Measurements from ENCODE around the gene CACNA2D3.

Gene CACNA2D3

GRCh38 chr3:55090746-55091145 lies 968.4 kb downstream of the CACNA2D3 start:
- no peak overlapping the region for H3K4me3 ChIP-seq (ENCODE audit: low read depth, low read length)
- no peaks in the 10 kb centered on the region for H3K27me3 ChIP-seq (ENCODE audit: control insufficient read depth, insufficient read depth, low read length)
- no peak for TF ChIP-seq CTCF (IDR thresholded peaks at IDR 0.05)
- no peak overlapping the region for H2AFZ ChIP-seq
- H3K36me3 ChIP-seq (ENCODE audit: control insufficient read depth, insufficient read depth, low read length), result no peaks in the 10 kb centered on the region
- H3K4me1 ChIP-seq, result no peaks in the 10 kb centered on the region
- no peak overlapping the region for H3K4me2 ChIP-seq (ENCODE audit: low read length)
- no peak overlapping the region for H3K27ac ChIP-seq
- no peaks in the 10 kb centered on the region for H3K9me3 ChIP-seq (ENCODE audit: control insufficient read depth, low read length)
- H3K9ac ChIP-seq, result no peak overlapping the region
- H3K79me2 ChIP-seq, result no peaks in the 10 kb centered on the region

GRCh38 chr3:55091381-55092225 lies 969.3 kb downstream of the CACNA2D3 start:
- TF ChIP-seq CTCF (IDR thresholded peaks at IDR 0.05), result no peak
- H3K79me2 ChIP-seq, result no peaks in the 10 kb centered on the region

GRCh38 chr3:55094676-55095075 lies 972.3 kb downstream of the CACNA2D3 start:
- no peak overlapping the region for H3K4me2 ChIP-seq (ENCODE audit: low read length)
- H3K79me2 ChIP-seq, result no peaks in the 10 kb centered on the region
- no peak overlapping the region for H3K4me3 ChIP-seq (ENCODE audit: low read depth, low read length)
- H2AFZ ChIP-seq, result no peak overlapping the region
- H3K9me3 ChIP-seq (ENCODE audit: control insufficient read depth, low read length), result no peaks in the 10 kb centered on the region
- H3K27me3 ChIP-seq (ENCODE audit: control insufficient read depth, insufficient read depth, low read length), result no peaks in the 10 kb centered on the region
- TF ChIP-seq CTCF (IDR thresholded peaks at IDR 0.05), result no peak
- H3K27ac ChIP-seq, result no peak overlapping the region
- no peaks in the 10 kb centered on the region for H3K4me1 ChIP-seq
- H3K36me3 ChIP-seq (ENCODE audit: control insufficient read depth, insufficient read depth, low read length), result no peaks in the 10 kb centered on the region
- no peak overlapping the region for H3K9ac ChIP-seq

More at GRCh38 chr3:55091381-55092225, 969.3 kb downstream of the CACNA2D3 start:
- Histone ChIP-seq H2AFZ (no peak overlapping the region), H3K27ac (no peak overlapping the region), H3K4me3 (ENCODE audit: low read depth, low read length) (no peak overlapping the region), H3K9ac (no peak overlapping the region), H3K4me2 (ENCODE audit: low read length) (no peak overlapping the region), H3K36me3 (ENCODE audit: control insufficient read depth, insufficient read depth, low read length) (no peaks in the 10 kb centered on the region), H3K4me1 (no peaks in the 10 kb centered on the region), H3K27me3 (ENCODE audit: control insufficient read depth, insufficient read depth, low read length) (no peaks in the 10 kb centered on the region), H3K9me3 (ENCODE audit: control insufficient read depth, low read length) (no peaks in the 10 kb centered on the region)

DNA sequence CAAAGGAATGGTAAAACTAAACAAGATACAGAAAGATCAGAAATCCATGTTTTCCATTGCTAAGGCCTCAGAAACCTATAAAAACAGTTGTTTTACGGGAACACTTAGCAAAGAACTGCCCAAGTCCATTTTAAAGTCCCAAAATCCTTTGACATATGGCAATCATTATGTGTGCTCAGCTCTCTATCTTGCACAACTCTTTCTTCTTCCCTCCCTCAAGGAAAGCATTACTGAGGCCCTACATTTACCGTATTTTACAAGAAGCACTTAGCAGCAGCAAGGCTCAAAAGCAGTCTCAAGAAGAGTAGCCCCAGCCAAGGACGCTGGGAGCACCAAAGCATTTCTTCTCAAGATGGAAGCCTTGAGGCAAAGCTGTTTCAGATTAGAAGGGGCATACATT lies 975.1 kb downstream of the CACNA2D3 start:
- H3K9me3 ChIP-seq (ENCODE audit: control insufficient read depth, low read length), result no peaks in the 10 kb centered on the region
- no peak for TF ChIP-seq CTCF (IDR thresholded peaks at IDR 0.05)
- H3K4me3 ChIP-seq (ENCODE audit: low read depth, low read length), result no peak overlapping the region
- H3K9ac ChIP-seq, result no peak overlapping the region
- H3K4me2 ChIP-seq (ENCODE audit: low read length), result no peak overlapping the region
- H2AFZ ChIP-seq, result no peak overlapping the region
- no peak overlapping the region for H3K27ac ChIP-seq
- no peaks in the 10 kb centered on the region for H3K36me3 ChIP-seq (ENCODE audit: control insufficient read depth, insufficient read depth, low read length)
- no peaks in the 10 kb centered on the region for H3K4me1 ChIP-seq
- H3K79me2 ChIP-seq, result no peaks in the 10 kb centered on the region
- no peaks in the 10 kb centered on the region for H3K27me3 ChIP-seq (ENCODE audit: control insufficient read depth, insufficient read depth, low read length)

GRCh38 chr3:55105647-55106046 lies 983.3 kb downstream of the CACNA2D3 start:
- Histone ChIP-seq H3K9ac (no peak overlapping the region), H3K27me3 (ENCODE audit: control insufficient read depth, insufficient read depth, low read length) (no peaks in the 10 kb centered on the region), H3K36me3 (ENCODE audit: control insufficient read depth, insufficient read depth, low read length) (no peaks in the 10 kb centered on the region), H3K79me2 (no peaks in the 10 kb centered on the region), H3K4me2 (ENCODE audit: low read length) (no peak overlapping the region), H3K27ac (no peak overlapping the region), H2AFZ (no peak overlapping the region), H3K4me3 (ENCODE audit: low read depth, low read length) (no peak overlapping the region), H3K4me1 (no peaks in the 10 kb centered on the region), H3K9me3 (ENCODE audit: control insufficient read depth, low read length) (no peaks in the 10 kb centered on the region)
- no peak for TF ChIP-seq CTCF (IDR thresholded peaks at IDR 0.05)

All from parathyroid adenoma (tissue), 2 donors.